DMS114 treated with DMSO at 0.1 percent for 48 hours (cell line): ENCODE results near the gene SKIC8.

Experiments used
- DNase-seq: peaks from one replicate; lab custom pipeline; 2025; ENCODE audit not compliant: unreplicated experiment; lab: John Stamatoyannopoulos, UW

SKIC8 gene

DNA sequence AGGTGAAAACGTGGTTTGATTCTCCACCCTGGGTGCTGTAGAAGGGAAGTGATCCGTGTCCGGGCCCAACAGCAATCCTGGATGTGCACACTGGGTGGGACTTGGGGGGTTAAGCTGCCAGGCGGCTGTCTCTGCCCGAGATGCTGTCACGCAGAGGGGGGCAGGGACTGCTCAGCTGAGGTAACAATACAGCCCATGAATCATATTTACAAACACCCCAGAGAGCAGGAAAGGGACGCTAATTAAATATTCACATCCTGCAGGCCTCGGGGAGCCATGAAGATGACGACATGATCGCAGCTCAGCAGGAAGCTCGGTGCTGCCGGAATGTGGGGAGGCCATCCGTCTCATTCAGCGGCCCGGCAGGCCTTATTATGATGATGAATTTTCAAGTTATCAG is 22.8 kb upstream of the SKIC8 start:
- DNase-seq, result no peak

DNA sequence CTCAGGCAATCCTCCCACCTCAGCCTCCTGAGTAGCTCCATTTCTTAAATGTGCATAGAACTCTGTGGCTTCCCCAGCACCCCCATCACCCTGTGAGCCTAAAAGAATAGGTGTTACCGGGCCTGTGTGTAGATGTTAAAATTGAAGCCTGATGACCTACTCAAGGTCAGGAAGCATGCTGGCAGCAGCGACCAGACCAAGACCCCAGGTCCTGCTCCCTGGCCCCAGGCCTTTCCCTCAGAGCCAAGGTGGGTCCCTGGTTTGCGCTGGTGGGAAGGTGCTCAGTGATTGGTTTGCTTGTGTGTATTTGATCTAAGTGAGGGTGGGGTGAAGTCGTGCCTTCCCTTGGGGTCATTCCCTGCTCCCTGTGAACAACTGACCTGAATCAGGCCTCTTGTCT is 22.4 kb upstream of the SKIC8 start:
- DNase-seq, result no peak

DNA sequence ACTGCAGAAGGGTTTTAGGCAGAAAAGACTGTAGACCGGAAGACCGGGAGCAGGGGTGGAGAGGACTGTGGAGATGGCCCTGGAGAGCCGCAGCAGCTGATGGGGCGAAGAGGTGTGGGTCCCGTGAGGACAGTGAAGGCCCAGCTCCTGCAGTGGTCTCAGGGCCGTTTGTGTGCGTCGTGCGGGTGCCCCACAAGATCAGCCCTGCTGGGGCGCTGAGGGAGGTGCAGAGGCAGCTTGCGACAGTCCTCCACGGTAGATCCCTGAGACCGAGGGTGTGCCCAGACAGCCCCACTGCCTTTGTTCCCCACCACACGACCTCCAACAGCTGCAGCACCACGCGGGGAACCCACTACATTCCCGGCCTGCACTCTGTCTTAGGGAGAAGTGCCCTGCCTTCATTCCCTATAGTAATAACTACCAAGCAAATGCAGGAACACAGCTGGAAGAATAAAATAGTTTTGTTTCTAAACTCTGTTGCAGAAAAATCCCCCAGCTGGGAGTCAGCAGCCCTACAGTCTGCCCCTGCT is 21.7 kb upstream of the SKIC8 start:
- no peak for DNase-seq

DNA sequence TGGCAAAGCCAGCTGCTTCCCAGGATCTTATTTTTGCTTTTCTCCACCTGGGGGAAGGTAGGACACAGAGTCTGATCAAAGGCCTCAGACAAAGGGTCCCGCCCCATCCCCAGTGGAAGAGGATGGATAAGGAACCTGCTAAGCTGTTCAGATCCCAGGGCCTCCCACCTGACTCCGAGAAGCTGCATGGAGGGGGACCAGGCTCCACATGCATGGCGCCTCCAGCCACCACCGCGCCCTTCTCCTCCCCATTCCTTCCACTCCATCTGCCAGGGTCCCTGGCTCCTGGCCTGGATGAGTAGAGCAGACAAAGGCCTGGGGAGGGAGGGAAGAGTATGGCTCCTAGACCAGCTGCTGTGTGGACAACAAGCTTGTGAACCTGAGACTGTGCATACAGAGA is 20.8 kb upstream of the SKIC8 start:
- DNase-seq, result no peak

DNA sequence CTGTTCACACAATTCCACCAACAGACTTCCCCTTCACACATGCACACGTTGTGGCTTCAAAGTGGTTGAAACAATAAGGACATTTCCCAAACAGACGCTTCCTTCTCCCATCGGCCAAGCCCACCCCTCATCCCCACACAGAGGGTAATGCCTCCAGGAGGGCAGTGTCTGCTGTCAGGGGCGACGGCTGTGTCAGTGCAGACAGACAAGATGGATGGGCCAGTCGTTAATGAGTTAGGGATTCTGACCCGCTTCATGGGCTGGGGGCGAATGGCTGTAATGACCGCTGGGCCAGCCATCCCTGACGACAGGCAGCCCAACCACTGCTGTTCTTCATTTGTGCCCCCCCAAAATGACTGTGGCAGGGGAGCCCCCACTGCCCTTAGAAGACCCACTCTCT is 20.2 kb upstream of the SKIC8 start:
- no peak for DNase-seq

DNA sequence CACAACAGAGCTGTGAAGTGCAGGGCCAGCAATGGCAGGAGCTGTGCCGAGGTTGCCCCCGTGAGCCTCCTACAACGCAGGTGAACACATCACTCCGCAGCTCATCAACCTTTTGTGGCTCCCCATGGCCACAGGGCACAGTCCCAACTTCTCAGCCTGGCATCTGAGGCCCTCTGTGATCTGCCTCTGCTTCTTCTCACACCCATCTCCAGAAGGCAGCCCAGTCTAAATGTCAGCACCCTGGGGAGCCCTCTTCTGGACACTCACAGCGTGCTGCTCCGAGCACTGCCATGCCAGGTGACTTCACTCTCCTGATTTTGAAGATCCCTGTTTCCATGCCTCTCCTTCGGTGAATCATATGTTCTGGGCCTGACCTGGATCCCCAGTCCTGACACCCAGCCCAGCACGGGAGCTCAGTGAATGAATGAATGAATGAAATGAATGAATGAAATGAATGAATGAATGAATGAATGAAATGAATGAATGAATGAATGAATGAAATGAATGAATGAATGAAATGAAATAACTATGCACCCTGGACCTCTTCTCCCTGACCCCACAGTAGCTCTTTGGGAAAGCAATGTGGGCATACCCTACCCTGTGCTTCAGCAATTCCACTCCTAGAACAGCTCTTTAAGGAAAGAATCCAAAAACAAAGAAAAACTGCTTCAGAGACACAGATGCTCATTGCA is 17.9 kb upstream of the SKIC8 start:
- no peak for DNase-seq

DNA sequence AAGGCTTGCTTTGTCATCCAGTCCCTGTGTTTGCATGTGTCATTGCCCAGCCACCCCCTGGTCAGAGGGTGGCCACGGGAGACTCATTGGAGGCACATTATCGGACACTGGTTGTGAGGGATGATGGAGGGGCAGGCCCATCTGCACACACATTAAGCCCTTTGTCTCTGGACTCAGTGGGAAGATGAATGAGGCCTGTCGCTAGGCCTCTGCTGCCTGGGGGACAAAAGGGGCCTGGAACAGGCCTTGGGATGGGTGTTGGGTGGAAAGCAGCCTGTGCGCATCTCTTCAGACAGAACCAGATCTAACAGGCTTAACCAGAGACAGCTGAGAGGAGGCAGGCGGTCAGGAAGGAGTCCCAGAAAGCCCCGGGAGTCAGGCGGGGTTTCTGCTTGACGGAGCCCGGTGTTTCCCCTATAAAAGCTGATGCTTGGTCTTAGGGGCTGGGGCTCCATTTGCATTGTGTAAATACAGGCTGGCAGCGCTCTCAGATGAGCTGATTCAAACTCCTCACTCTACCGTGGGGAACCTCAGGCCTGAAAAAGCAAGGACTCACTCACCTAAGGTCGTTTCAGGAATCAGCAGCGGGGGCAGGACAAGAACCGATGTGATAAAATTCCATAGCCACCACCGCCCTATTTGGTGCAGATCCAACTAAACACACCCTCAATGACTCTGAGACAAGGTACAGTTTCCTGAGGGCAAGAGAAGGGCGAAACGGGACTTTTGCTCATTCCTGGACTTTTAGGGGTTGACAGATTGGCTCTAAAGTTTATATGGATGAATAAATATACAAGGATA is 17.1 kb upstream of the SKIC8 start:
- no peak for DNase-seq

DNA sequence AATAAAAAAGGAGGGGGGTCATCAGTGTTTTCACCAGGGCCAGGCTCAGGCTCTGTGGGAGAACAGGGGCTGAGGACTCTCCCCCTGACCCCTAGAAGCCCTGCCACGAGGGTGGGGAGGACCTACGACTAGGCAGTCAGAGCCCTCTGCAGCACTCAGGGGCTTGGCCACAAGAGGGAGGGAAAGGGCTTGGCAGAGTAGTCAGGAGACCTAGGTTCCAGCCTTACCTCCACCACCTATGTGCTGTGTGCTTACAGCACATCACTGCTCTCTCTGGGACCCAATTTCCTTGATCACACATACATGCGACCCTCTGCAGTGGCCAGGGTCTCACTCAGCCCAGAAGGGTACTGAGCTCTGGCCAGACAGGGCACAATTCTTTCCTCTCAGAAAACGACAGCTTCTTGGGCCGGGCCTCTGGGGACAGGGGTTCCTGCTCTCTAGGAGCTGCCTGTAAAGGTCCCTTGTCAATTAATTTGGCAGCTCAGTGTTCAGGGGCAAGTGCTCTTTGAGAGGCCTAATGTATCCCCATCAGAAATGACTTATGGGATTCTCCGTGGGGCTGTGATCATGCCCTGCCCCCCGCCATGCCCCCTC is 16.4 kb upstream of the SKIC8 start:
- DNase-seq, result peak; percentile 39

DNA sequence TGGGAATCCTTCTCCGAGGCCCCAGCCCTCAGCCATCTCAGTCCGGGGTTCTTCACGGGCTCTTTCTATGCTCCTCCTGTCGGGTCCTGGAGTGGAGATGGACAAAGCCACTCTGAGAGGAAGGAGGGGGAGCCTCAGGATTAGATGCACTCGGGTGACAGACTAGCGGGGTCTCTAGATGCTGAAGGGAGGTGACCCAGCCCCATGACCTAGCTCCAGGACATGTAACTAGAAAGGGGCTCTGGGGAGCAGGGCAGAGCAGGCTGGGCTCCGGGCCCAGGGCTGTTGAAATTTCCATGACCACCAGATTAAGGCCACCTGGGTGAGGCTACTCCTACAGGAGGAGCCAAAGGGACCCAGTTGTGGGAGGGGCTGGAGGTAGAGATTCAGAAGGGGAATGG is 14.8 kb upstream of the SKIC8 start:
- no peak for DNase-seq

DNA sequence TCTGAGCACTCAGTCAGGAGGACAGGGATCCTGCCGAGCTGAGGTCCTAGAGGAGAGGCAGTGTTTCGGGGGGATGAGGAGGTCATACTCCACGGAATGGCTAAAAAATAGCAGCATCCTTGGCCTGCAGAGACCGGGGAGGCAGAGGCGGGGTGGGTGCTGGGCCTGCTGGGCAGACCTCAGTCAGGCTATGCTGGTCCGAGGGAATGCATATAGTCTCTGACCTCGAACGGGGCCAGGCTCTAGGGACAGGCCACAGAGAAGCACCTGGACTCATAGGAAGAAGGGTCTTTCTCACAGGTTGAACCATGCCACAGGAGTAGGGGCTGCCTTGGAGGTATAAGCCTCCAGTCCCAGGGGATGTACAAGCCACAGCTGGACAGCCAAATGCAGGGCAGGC is 14.0 kb upstream of the SKIC8 start:
- DNase-seq, result no peak

DNA sequence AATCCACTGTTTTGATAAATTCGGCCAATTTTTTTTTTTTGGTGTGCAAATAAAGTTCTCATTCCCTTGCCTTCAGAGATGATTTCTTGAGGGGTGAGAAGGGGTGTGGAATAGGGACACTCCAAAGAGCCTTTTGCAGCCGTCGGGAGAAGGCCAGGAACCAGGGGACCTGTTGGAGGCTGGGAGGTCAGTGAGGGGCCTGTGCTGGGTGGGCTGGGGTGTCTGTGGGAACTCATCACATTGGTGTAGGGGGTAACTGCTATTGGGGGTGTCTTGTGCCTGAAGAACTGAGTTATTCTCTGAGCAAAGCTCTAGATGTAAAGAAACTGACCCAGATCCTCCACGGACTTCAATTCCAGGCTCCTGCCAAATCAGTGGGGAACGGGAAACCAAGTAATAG is 13.5 kb upstream of the SKIC8 start:
- DNase-seq, result no peak

DNA sequence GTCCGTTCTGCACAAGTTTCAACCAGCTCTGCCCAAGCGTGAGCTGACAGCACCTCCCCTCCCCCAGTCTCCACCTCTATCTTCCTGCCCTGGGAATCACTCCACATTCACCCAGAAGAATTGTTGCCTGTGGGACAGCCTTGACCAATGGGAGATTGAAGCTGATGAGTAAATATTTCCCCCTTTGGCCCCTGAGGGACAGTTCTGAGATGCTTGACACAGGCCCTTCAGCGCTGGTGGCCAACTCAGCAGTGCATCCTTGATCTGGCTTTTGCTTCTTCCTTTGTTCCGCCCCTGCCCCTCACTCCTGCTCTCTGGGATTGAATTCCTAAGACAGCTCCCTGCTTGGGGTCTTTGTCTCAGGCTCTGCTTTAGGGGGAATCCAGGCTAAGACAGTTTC is 13.1 kb upstream of the SKIC8 start:
- no peak for DNase-seq

DNA sequence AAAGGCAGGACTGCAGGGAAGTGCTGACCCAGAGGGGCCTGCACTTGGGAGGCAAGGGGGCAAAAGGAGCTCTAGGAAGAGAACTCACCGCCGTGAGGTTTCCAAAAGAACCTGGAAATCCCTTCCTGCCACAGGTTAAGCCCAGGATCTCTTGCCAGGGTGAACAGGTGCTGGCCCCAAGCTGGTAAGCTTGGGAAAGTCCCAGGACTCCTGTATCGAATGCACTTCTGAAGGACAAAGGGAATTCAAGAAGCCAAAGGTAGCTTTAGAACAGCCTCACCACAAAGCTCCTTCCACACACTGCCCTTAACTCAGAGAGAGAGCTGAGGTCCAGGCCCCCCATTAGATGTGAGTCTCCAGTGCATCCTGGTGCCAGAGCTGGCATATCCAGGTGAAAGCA is 11.9 kb upstream of the SKIC8 start:
- no peak for DNase-seq

DNA sequence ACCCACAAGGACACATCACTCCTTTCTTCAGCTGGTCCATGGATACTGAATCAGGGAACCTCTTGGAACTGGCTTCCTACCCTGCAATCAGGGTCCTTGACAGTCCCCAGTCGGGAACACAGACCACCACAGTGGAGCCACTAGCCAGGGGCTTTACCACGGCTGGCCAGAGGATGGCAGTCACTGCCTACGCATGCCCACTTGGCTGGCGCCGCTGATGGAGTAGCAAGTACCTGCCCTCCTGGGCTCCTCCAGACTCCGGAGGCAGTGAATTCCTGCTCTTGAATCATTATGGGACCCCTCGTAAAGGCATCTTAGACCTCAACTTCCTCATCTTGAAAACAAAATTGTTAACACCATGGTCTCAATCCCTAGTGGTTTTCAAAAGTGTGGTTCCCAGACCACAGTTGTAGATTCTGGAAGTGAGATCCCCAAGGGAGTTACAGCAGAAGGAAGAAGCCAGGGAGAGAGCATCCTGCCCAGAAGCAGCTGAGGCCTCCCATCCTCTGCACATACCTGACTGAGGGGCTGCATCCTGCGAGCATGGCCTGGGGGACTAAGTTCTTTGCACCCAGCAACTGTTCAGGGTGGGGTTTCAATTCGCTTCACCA is 9.1 kb upstream of the SKIC8 start:
- DNase-seq, result peak; percentile 58

DNA sequence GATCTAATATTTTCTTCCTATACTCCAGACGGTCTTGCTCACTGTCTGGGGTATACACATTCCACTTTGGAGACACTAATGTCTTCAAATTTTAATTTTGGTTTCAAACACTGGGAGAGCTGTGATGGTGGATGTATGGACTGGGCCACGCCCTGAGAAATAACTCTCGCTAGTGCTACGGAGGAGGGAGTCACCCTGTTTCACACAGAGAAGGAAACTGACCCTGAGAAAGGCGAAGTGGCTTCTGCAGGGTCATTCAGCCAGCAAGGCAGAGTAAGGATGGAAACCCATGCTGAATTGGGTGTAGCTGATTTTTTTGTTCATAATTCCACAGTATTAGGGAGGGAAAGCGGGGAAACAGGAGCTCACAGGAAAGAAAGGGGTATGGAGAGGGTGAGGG is 8.6 kb upstream of the SKIC8 start:
- no peak for DNase-seq

DNA sequence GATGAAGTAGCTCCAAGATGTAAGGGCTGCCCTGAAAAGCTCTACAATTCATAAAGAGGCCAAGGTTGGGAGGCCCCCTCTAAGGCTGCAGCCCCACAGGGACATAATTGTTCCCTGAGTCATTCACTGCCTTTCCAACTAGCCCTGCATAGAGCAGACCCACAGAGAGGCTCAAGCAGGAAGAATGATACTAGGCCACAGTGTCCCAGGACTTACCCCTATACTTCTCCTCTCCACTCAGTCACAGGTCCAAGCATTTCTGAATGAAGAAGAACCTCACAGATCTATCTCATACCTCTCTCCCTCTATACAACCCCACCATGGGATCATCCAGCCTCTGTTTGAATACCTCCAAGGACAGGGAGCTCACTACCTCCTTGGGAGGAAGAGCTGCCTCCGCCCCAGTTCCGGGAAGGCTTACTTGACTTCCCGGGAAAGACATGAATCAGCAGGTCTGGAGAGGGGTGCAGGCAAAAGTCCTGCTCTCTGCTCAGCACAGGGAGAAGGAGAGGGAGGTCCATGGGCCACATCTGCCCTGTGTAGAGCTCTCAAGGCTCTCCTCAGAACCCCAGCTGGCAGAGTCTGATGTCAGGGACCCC is 6.9 kb upstream of the SKIC8 start:
- no peak for DNase-seq

DNA sequence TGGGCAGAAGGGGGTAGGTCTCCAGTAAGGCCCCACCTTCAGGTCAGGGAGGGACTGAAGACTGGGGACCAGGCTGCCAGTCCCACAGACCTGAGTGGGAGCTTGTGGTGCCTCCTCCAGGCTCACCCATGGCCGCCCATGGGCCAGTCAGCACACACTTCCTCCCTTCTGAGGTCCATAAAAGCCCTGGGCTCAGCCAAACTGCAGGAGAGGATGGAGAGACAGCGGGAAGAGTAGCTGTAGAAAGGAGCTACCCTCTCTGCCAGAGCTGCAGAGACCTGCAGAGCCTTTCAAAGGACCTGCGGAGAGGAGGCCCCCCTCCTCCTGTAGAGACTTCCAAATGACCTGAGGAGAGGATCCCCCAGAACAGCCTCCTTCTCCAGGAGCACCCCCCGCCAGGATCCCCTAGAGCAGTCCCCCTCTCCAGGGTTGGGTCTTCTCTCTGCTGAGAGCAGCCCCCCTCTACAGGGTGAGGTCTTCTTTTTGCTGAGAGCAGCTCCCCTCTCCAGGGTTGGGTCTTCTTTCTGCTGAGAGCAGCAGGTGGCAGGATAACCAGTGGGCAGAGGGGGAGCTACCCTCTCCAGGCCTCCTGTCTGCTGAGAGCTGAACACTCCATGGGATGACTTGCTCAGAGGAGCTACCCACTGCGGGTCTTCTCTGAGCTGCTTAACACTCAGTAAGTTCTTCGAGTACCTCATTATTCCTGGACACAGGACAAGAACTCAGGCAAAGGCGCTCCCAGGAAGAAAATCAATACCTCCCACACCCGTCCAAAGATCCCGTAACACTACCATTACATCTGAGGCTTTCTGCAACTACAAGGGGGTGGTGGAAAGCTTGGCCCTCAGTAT is 5.0 kb upstream of the SKIC8 start:
- DNase-seq, result no peak

DNA sequence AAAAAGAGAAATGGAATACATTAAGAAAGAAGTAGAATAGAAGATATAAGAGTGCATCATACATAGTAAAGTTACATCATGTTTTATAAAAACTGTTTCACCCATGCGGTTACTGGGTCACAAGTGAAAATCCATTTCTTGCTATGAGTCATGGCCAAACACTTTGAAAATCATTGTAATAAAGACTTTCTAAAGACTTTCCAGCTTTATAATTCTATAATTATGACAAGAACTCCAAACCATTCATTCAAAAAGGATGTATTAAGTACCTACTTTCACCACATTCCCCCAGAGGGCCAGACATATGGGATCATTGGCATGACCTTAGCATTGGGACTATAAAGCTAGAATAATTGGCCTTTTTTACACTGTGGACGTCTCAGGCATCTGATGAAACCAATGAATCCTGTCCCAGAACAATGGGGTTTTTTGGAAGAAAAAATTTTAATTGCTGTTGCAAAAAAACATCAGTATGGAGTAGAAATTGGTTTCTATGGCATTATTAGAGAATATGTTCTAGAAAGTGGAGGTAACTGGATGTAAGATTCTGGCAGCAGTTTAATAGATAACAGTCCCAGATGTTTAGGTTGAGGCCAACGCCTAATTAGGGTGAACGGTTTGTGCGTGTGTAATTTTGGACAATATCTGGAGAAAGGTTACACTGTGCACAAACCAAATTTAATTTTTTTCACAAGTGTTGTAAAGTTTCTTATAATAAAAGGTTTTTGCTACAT is 3.3 kb upstream of the SKIC8 start:
- no peak for DNase-seq

DNA sequence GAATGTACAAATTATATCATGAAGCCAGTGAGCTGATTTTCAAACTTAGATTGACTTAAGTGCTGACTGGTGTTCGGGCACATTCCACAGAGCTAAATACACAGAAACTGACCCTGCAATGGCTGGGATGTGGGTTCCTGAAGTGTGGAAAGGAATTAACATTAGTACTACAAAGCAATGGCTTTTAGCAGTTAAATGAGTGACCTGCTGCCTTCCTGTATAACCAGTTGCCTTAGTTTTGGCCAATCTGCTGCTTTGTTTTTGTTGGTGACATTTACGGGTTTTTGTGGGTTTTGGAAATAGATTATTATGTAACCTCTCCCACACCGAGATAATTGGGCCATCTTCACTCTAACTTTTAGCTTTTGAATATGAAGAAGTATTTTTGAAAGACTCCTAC is 2.4 kb upstream of the SKIC8 start:
- peak; percentile 44 for DNase-seq

DNA sequence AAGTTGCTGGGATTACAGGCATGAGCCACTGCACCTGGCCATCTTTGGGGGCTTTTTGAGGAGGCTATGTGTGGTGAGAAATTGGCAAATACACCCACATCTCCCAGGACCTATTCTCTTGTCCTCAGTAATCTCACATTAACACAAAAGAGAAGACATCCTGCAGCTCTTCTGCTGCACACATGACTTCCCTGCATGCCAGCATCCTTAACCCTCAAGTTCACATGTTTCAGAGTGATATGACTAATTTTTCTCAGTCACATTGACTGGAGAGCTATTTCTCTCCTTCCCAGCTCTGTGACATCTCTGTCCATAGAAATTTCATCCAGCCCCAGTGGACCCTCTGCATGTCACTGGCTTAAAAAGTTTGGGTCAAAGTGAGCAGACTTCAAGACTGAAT is 1.9 kb upstream of the SKIC8 start:
- no peak for DNase-seq
